Nephron progenitor cell (in vitro differentiated cells): ENCODE data around the gene SUFU.

ENCODE experiments used
- DNase-seq: peaks from one replicate; pipeline ENCODE4 v3.0.0; 2021
- H3K27ac Mint-ChIP-seq: 2 replicates; pipeline ENCODE4 v1.8.0; 2021; ENCODE audit warnings: mild to moderate bottlenecking, moderate library complexity, mixed read lengths
- H3K27me3 Mint-ChIP-seq: 2 replicates; pipeline ENCODE4 v1.8.0; 2021; ENCODE audit warnings: mild to moderate bottlenecking, low read depth, mixed read lengths; ENCODE audit not compliant: poor library complexity
- H3K36me3 Mint-ChIP-seq: 2 replicates; pipeline ENCODE4 v1.8.0; 2021; ENCODE audit warnings: low read depth, mixed read lengths
- H3K4me1 Mint-ChIP-seq: 2 replicates; pipeline ENCODE4 v1.8.0; 2021; ENCODE audit warnings: mixed read lengths
- H3K4me3 Mint-ChIP-seq: 2 replicates; pipeline ENCODE4 v1.8.0; 2021; ENCODE audit warnings: mild to moderate bottlenecking, moderate library complexity, mixed read lengths
- H3K9me3 Mint-ChIP-seq: 2 replicates; pipeline ENCODE4 v1.8.0; 2021; ENCODE audit warnings: mild to moderate bottlenecking, moderate library complexity, mixed read lengths
- CTCF ChIP-seq: fragments of 200-600 bp; sonication (generic); IDR thresholded peaks from 2 replicates; pipeline ENCODE4 v1.5.0; 2021; ENCODE audit warnings: antibody characterized with exemption

The SUFU gene

GRCh38 chr10:102593804-102594079, 90.0 kb downstream of the SUFU start:
- no peak for DNase-seq
- Mint-ChIP-seq H3K27ac (peak overlapping the region; percentile 96), H3K4me3 (no peak overlapping the region), H3K9me3 (no peaks in the 10 kb centered on the region), H3K4me1 (peaks cover 38% of the 10 kb centered on the region), H3K27me3 (no peaks in the 10 kb centered on the region), H3K36me3 (peaks cover 23% of the 10 kb centered on the region)
- TF ChIP-seq CTCF, result no peak

- H3K4me1 Mint-ChIP-seq, result peaks cover 54% of the 10 kb centered on the region
- H3K4me3 Mint-ChIP-seq, result no peak overlapping the region
- no peak overlapping the region for H3K27ac Mint-ChIP-seq
These were observed 91.5 kb downstream of the SUFU start for GRCh38 chr10:102595293-102595692.

GRCh38 chr10:102595897-102596296, 92.1 kb downstream of the SUFU start:
- peaks cover 60% of the 10 kb centered on the region for H3K4me1 Mint-ChIP-seq
- H3K4me3 Mint-ChIP-seq, result no peak overlapping the region
- no peaks in the 10 kb centered on the region for H3K9me3 Mint-ChIP-seq
- no peak overlapping the region for H3K27ac Mint-ChIP-seq
- no peak for TF ChIP-seq CTCF
- no peak for DNase-seq
- H3K36me3 Mint-ChIP-seq, result peaks cover 29% of the 10 kb centered on the region
- H3K27me3 Mint-ChIP-seq, result no peaks in the 10 kb centered on the region

More at GRCh38 chr10:102595293-102595692, 91.5 kb downstream of the SUFU start:
- no peak for DNase-seq
- no peak for TF ChIP-seq CTCF
- Mint-ChIP-seq H3K36me3 (peaks cover 29% of the 10 kb centered on the region), H3K27me3 (no peaks in the 10 kb centered on the region), H3K9me3 (no peaks in the 10 kb centered on the region)

- no peak overlapping the region for H3K4me3 Mint-ChIP-seq
- no peaks in the 10 kb centered on the region for H3K9me3 Mint-ChIP-seq
- DNase-seq, result peak; percentile 44
- TF ChIP-seq CTCF, result peak; percentile 73
- peaks cover 29% of the 10 kb centered on the region for H3K36me3 Mint-ChIP-seq
- H3K27me3 Mint-ChIP-seq, result no peaks in the 10 kb centered on the region
- peaks cover 66% of the 10 kb centered on the region for H3K4me1 Mint-ChIP-seq
- peak overlapping the region; percentile 79 for H3K27ac Mint-ChIP-seq
These were observed 92.8 kb downstream of the SUFU start for GRCh38 chr10:102596506-102596971.

GRCh38 chr10:102597131-102597991, 93.6 kb downstream of the SUFU start:
- Mint-ChIP-seq H3K4me1 (peaks cover 70% of the 10 kb centered on the region), H3K4me3 (no peak overlapping the region), H3K36me3 (peaks cover 29% of the 10 kb centered on the region), H3K27ac (no peak overlapping the region), H3K9me3 (no peaks in the 10 kb centered on the region), H3K27me3 (no peaks in the 10 kb centered on the region)
- DNase-seq, result no peak
- no peak for TF ChIP-seq CTCF

- Mint-ChIP-seq H3K4me1 (peaks cover 65% of the 10 kb centered on the region), H3K9me3 (no peaks in the 10 kb centered on the region), H3K27me3 (no peaks in the 10 kb centered on the region), H3K4me3 (no peak overlapping the region), H3K36me3 (peaks cover 29% of the 10 kb centered on the region), H3K27ac (peak overlapping the region; percentile 93)
- no peak for TF ChIP-seq CTCF
- DNase-seq, result no peak
These were observed 94.5 kb downstream of the SUFU start for GRCh38 chr10:102598243-102598642.
